Endodermal cell (in vitro differentiated cells): ENCODE results near the gene TRA2B. TPM values are rescaled to one million over a fixed set of nuclear protein-coding genes. Genes with fewer than 3 reads are reported as not detected.

Experiments
- DNase-seq: peaks from one replicate; pipeline ENCODE4 v3.0.0-alpha.2; 2017
- H3K27ac ChIP-seq: 2 replicates; pipeline ENCODE4 v1.5.1; 2013; ENCODE audit warnings: mild to moderate bottlenecking, low read depth, low read length, moderate library complexity
- H3K27me3 ChIP-seq: 2 replicates; pipeline ENCODE4 v1.6.1; 2013; ENCODE audit warnings: mild to moderate bottlenecking, low read length, moderate library complexity; ENCODE audit not compliant: insufficient read depth, control insufficient read depth, poor library complexity, severe bottlenecking
- H3K36me3 ChIP-seq: 2 replicates; pipeline ENCODE4 v1.7.0; 2013; ENCODE audit warnings: mild to moderate bottlenecking, low read length, moderate library complexity; ENCODE audit not compliant: control insufficient read depth, insufficient read depth
- H3K4me1 ChIP-seq: one replicate; pipeline ENCODE4 v1.7.0; 2013; ENCODE audit warnings: low read length; ENCODE audit not compliant: control insufficient read depth, insufficient read depth
- H3K4me3 ChIP-seq: 2 replicates; pipeline ENCODE4 v1.5.1; 2013; ENCODE audit warnings: mild to moderate bottlenecking, low read length, moderate library complexity
- H3K9ac ChIP-seq: 2 replicates; pipeline ENCODE4 v1.6.1; 2013; ENCODE audit warnings: mild to moderate bottlenecking, low read length, moderate library complexity; ENCODE audit not compliant: poor library complexity, severe bottlenecking; ENCODE audit errors: extremely low read depth
- H3K9me3 ChIP-seq: 2 replicates; pipeline ENCODE4 v1.6.1; 2013; ENCODE audit warnings: mild to moderate bottlenecking, low read length, moderate library complexity; ENCODE audit not compliant: control insufficient read depth
- H3K27ac Mint-ChIP-seq: 2 replicates; pipeline ENCODE4 v1.8.0; 2020; ENCODE audit warnings: mixed read lengths
- H3K27me3 Mint-ChIP-seq: 2 replicates; pipeline ENCODE4 v1.8.0; 2021; ENCODE audit warnings: mild to moderate bottlenecking, mixed read lengths; ENCODE audit not compliant: insufficient read depth
- H3K36me3 Mint-ChIP-seq: 2 replicates; pipeline ENCODE4 v1.8.0; 2020; ENCODE audit warnings: low read depth, mixed read lengths
- H3K4me1 Mint-ChIP-seq: 2 replicates; pipeline ENCODE4 v1.8.0; 2020; ENCODE audit warnings: mixed read lengths
- H3K4me3 Mint-ChIP-seq: 2 replicates; pipeline ENCODE4 v1.8.0; 2020; ENCODE audit warnings: mild to moderate bottlenecking, moderate library complexity, mixed read lengths
- H3K9me3 Mint-ChIP-seq: 2 replicates; pipeline ENCODE4 v1.8.0; 2020; ENCODE audit warnings: mild to moderate bottlenecking, mixed read lengths
- WGBS, 2 experiments: methylation state at CpG; one replicate each; pipeline versions ENCODE4 v1.1.5 to v1.1.7; 2013; ENCODE audit warnings: missing lambda C conversion rate in 2 of 2, mixed read lengths in 1 of 2; ENCODE audit not compliant: insufficient coverage in 1 of 2, insufficient read length in 1 of 2; 5-methylcytosine and 5-hydroxymethylcytosine counted together
- long read RNA-seq, 4 experiments: library from polyadenylated mRNA in 2 of 4; library from RNA in 1 of 4; library from capped mRNA in 1 of 4; stranded (forward) in 3 of 4; unstranded in 1 of 4; transcript quantifications; one replicate each; pipeline ENCODE4 v2.0.0, GENCODE V29; 2020 to 2021; ENCODE audit warnings: inconsistent platforms in 1 of 4
- polyA plus RNA-seq, 2 experiments: library from polyadenylated mRNA; stranded (reverse); fragments of 50-300 nt; gene quantifications; one replicate each; pipeline ENCODE4 v1.2.3, GENCODE V29; 2013
- total RNA-seq, 2 donors: library from RNA; stranded (reverse); fragmentation: NEBNext Ultra II Directional in 1 of 2; extraction: Animal tissue kit (Norgen Biotek cat#: 25700) in 1 of 2; gene quantifications; 2 replicates in 1 of 2; 3 replicates in 1 of 2; pipeline ENCODE4 v1.2.1, GENCODE V29; 2021
- TF ChIP-seq, protein P1 (sequence below): fragments of 200-600 bp; sonication (generic); conservative IDR thresholded peaks from 2 replicates; pipeline ENCODE4 v1.5.0; 2021; ENCODE audit warnings: antibody characterized with exemption, mild to moderate bottlenecking

The TRA2B gene
- total RNA-seq = 100 to 1,000 TPM; 222 to 230 TPM
- polyA plus RNA-seq (2013, experiment 1 of 2) = 259 TPM
- 232 TPM for polyA plus RNA-seq (2013, experiment 2 of 2)
- long read RNA-seq, experiment 1, full-length matches to known transcripts = 101 of 156 reads
- long read RNA-seq, experiment 1, partial matches to known transcripts = 19 of 156 reads
- long read RNA-seq, experiment 1, other reads (novel, unspliced or antisense) = 36 of 156 reads
- long read RNA-seq, experiment 2, full-length matches to known transcripts = 119 of 138 reads
- long read RNA-seq, experiment 2, partial matches to known transcripts = 7 of 138 reads
- long read RNA-seq, experiment 2, other reads (novel, unspliced or antisense) = 12 of 138 reads
- long read RNA-seq, experiment 3, full-length matches to known transcripts = 142 of 161 reads
- long read RNA-seq, experiment 3, partial matches to known transcripts = 8 of 161 reads
- long read RNA-seq, experiment 3, other reads (novel, unspliced or antisense) = 11 of 161 reads
- long read RNA-seq, experiment 4, full-length matches to known transcripts = 163 of 228 reads
- long read RNA-seq, experiment 4, partial matches to known transcripts = 51 of 228 reads
- long read RNA-seq, experiment 4, other reads (novel, unspliced or antisense) = 14 of 228 reads

DNA sequence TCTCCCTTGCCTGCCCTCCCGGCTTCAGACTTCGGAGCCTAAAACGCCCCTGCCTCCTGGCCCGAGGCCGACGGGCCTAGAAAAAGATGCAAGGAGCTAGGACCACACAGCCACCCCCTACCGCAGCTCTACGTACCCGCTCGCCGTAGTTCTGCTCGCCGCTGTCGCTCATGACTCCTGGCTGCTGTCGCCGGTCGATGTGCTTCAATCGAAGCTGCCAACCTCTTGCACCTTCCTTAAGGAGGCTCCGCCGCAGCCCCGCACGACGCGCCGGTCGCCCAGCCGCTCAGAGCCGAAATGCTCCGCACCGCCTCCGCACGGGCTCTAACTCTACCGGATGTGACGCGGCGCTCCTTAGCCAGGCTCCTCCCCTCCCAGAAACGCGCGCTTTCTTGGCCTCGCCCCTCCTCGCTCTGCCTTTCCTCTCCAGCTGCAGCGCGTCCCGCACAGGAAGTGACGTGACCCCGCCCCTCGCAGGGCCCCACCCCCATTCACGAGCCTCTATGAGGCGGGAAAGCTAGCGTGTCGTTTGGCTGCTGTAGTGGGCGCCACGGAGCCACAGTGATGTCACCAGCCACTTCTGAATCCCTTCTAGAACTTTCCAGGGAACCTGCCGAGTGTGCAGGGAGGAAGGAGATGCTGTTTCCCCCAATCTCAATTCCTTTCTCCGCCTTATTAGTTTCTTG is at the start of gene TRA2B:
TRA2B (minus strand) TSS at position 326 of the 686 bp plus-strand sequence; CDS start at position 172, 154 bp downstream.
- no peaks in the 10 kb centered on the region for H3K9me3 ChIP-seq
- H3K4me1 ChIP-seq = peaks cover 2% of the 10 kb centered on the region
- H3K27me3 ChIP-seq = no peaks in the 10 kb centered on the region
- DNase-seq = peak; percentile 99
- H3K36me3 ChIP-seq = peaks cover 23% of the 10 kb centered on the region
- Mint-ChIP-seq H3K9me3 (peaks cover 9% of the 10 kb centered on the region), H3K27me3 (peaks cover 3% of the 10 kb centered on the region), H3K4me1 (peaks cover 17% of the 10 kb centered on the region), H3K27ac (peak within 1 kb of the TSS; percentile 100), H3K4me3 (peak within 1 kb of the TSS; percentile 100), H3K36me3 (peaks cover 29% of the 10 kb centered on the region)
- 0 to 2% methylated on average over 20 to 55 of the region's 55 CpGs for WGBS, 2 experiments
- H3K9ac ChIP-seq = peak within 1 kb of the TSS; percentile 99
- H3K4me3 ChIP-seq = peak within 1 kb of the TSS; percentile 92
- TF ChIP-seq, protein P1, sequence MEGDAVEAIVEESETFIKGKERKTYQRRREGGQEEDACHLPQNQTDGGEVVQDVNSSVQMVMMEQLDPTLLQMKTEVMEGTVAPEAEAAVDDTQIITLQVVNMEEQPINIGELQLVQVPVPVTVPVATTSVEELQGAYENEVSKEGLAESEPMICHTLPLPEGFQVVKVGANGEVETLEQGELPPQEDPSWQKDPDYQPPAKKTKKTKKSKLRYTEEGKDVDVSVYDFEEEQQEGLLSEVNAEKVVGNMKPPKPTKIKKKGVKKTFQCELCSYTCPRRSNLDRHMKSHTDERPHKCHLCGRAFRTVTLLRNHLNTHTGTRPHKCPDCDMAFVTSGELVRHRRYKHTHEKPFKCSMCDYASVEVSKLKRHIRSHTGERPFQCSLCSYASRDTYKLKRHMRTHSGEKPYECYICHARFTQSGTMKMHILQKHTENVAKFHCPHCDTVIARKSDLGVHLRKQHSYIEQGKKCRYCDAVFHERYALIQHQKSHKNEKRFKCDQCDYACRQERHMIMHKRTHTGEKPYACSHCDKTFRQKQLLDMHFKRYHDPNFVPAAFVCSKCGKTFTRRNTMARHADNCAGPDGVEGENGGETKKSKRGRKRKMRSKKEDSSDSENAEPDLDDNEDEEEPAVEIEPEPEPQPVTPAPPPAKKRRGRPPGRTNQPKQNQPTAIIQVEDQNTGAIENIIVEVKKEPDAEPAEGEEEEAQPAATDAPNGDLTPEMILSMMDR = peak; percentile 55
- peak within 1 kb of the TSS; percentile 100 for H3K27ac ChIP-seq

DNA sequence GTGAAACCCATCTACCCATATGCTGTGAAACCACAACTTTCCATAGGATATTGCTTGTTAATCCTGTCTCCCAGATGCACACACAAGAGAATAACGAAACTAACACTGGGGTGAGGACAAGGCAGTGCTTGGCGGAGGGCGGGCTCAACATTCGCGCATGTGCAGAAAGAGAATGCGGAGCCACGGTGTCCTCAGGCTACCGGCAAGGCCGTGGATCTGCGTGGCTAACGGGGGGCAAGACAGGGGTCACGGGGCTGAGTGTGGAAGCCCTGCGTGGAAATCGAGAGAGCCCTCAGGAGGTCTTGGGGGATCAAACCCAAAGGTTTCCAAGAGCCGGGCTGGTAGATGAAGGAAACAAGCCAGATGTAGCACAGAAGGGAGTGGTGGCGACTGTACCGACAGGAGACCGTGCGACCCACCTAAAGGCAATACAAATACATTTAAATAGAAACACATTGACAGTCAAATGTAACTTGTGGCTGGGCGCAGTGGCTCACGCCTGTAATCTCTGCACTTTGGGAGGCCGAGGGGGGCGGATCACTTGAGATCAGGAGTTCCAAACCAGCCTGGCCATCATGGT is 48.5 kb upstream of the TRA2B start:
- Mint-ChIP-seq H3K36me3 (no peaks in the 10 kb centered on the region), H3K27me3 (peaks cover 11% of the 10 kb centered on the region), H3K27ac (no peak overlapping the region), H3K4me1 (peaks cover 2% of the 10 kb centered on the region), H3K9me3 (no peaks in the 10 kb centered on the region), H3K4me3 (no peak overlapping the region)
- WGBS, 2 experiments = 93 to 95% methylated on average over 19 to 23 of the region's 23 CpGs
- H3K4me3 ChIP-seq = no peak overlapping the region
- H3K4me1 ChIP-seq = no peaks in the 10 kb centered on the region
- peak; percentile 37 for DNase-seq
- H3K9me3 ChIP-seq = no peaks in the 10 kb centered on the region
- H3K36me3 ChIP-seq = no peaks in the 10 kb centered on the region
- peaks cover 8% of the 10 kb centered on the region for H3K27me3 ChIP-seq
- TF ChIP-seq, protein P1 = no peak
- no peak overlapping the region for H3K9ac ChIP-seq
- no peak overlapping the region for H3K27ac ChIP-seq

DNA sequence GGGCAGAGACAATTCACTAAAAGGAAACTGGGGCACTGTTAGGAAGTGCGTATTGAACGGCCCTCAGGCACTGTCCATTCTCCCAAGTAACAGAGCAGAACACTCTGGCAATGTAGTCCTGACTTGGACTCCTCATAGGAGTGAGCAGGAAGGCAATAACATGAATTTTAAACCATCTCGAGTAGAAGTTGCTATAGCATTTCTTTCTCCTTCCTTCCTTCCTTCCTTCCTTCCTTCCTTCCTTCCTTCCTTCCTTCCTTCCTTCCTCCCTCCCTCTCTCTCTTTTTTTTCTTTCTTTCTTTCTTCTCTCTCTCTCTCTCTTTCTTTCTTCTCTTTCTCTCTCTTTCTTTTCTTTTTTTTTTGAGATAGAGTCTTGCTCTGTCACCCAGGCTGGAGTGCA is 46.4 kb upstream of the TRA2B start:
- TF ChIP-seq, protein P1 = no peak
- Histone ChIP-seq H3K4me3 (no peak overlapping the region), H3K27ac (no peak overlapping the region), H3K9me3 (no peaks in the 10 kb centered on the region), H3K27me3 (peaks cover 8% of the 10 kb centered on the region), H3K9ac (no peak overlapping the region), H3K36me3 (no peaks in the 10 kb centered on the region), H3K4me1 (no peaks in the 10 kb centered on the region)
- Mint-ChIP-seq H3K4me3 (no peak overlapping the region), H3K27ac (no peak overlapping the region), H3K36me3 (no peaks in the 10 kb centered on the region), H3K9me3 (no peaks in the 10 kb centered on the region), H3K27me3 (peaks cover 11% of the 10 kb centered on the region), H3K4me1 (peaks cover 6% of the 10 kb centered on the region)
- WGBS, 2 experiments = 88 to 89% methylated on average over 3 of the region's 3 CpGs
- DNase-seq = no peak
